ENCODE measurements around the gene CYP21A2.

DNA sequence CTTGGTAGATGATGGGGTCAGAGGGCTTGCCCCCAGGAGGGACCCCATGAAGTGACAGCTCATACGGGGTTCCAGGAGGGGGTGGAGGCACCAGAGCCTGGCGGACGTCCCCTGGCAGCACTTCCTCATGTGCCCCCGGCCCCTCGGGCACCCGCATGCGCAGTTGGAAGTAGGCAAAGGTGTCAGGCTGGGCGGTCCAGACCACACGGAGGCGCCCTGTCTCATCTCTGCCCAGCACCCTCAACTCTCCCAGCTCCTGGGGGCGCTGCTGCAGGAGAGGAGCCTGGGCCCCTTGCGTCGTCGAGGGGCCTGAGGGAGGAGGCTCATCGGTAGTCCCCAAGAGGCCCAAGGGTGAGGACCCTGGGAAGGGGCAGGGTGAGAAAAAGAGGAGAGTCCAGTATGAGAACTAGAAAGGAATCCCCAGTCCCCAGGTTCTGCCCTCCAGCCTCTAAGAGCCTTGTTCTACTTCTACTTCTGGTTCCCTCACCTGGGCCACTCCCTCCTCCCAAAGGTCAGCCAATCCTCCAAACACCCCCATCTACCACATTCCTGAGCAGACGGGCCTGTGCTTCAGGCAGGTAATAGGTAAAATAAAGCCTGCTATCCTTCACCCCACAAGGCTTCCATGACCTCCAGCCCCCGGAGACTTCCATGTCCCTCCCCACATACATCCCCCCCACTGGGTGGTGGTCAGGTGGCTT lies 47.7 kb downstream of the CYP21A2 start:
- TF ChIP-seq POLR2A (IDR thresholded peaks at IDR 0.05; ENCODE audit: extremely low read depth, insufficient read length): no peak
- TF ChIP-seq, protein P1, sequence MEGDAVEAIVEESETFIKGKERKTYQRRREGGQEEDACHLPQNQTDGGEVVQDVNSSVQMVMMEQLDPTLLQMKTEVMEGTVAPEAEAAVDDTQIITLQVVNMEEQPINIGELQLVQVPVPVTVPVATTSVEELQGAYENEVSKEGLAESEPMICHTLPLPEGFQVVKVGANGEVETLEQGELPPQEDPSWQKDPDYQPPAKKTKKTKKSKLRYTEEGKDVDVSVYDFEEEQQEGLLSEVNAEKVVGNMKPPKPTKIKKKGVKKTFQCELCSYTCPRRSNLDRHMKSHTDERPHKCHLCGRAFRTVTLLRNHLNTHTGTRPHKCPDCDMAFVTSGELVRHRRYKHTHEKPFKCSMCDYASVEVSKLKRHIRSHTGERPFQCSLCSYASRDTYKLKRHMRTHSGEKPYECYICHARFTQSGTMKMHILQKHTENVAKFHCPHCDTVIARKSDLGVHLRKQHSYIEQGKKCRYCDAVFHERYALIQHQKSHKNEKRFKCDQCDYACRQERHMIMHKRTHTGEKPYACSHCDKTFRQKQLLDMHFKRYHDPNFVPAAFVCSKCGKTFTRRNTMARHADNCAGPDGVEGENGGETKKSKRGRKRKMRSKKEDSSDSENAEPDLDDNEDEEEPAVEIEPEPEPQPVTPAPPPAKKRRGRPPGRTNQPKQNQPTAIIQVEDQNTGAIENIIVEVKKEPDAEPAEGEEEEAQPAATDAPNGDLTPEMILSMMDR (IDR thresholded peaks at IDR 0.05; ENCODE audit: low read depth, low read length): peak; percentile 26
- TF ChIP-seq, protein P2, sequence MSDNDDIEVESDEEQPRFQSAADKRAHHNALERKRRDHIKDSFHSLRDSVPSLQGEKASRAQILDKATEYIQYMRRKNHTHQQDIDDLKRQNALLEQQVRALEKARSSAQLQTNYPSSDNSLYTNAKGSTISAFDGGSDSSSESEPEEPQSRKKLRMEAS (IDR thresholded peaks at IDR 0.05; ENCODE audit: low read depth, low read length): no peak
